Activated CD4-positive, CD25-positive, alpha-beta regulatory T cell treated with anti-CD3 and anti-CD28 coated beads, Interleukin-2, amount 50 U/mL, for 24 hours (primary cell): ENCODE measurements around the gene CARD18.

Source experiments
- ATAC-seq, 2 donors: fragments of 150-1000 bp; cut with Tn5 transposase; one replicate each; pipeline ENCODE4 v1.10.0; 2021; ENCODE audit warnings: mild to moderate bottlenecking in 1 of 2, moderate library complexity in 1 of 2

Gene CARD18

GRCh38 chr11:105139669-105140068 is at the start of gene CARD18:
TSS of gene CARD18 (minus strand) at chr11:105139769. CDS start at chr11:105139726, 43 bp downstream.
- no peak for ATAC-seq

GRCh38 chr11:105183987-105184386 is 44.4 kb upstream of the CARD18 start:
- ATAC-seq: no peak

GRCh38 chr11:105183426-105183825 is 43.9 kb upstream of the CARD18 start:
- ATAC-seq: no peak

- ATAC-seq: no peak
Observed at GRCh38 chr11:105181521-105181920, 42.0 kb upstream of the CARD18 start.

- no peak for ATAC-seq
Observed at GRCh38 chr11:105181100-105181499, 41.5 kb upstream of the CARD18 start.

GRCh38 chr11:105179542-105180278 is 40.1 kb upstream of the CARD18 start:
- no peak for ATAC-seq

- no peak for ATAC-seq
Observed at GRCh38 chr11:105177658-105178057, 38.1 kb upstream of the CARD18 start.

GRCh38 chr11:105168457-105168856 is 28.9 kb upstream of the CARD18 start:
- no peak for ATAC-seq

- ATAC-seq: no peak
Observed at GRCh38 chr11:105167244-105167643, 27.7 kb upstream of the CARD18 start.

- no peak for ATAC-seq
Observed at GRCh38 chr11:105164208-105164607, 24.6 kb upstream of the CARD18 start.

- ATAC-seq: peak in 1 of 2 donors; percentile 9
Observed at GRCh38 chr11:105162506-105162905, 22.9 kb upstream of the CARD18 start.

GRCh38 chr11:105158436-105158835 is 18.9 kb upstream of the CARD18 start:
- no peak for ATAC-seq

GRCh38 chr11:105156720-105157119 is 17.2 kb upstream of the CARD18 start:
- no peak for ATAC-seq

GRCh38 chr11:105156231-105156630 is 16.7 kb upstream of the CARD18 start:
- ATAC-seq: no peak

GRCh38 chr11:105155679-105156078 is 16.1 kb upstream of the CARD18 start:
- no peak for ATAC-seq

GRCh38 chr11:105153392-105153791 is 13.8 kb upstream of the CARD18 start:
- ATAC-seq: no peak

- ATAC-seq: no peak
Observed at GRCh38 chr11:105152560-105152959, 13.0 kb upstream of the CARD18 start.

- no peak for ATAC-seq
Observed at GRCh38 chr11:105152021-105152512, 12.5 kb upstream of the CARD18 start.

- no peak for ATAC-seq
Observed at GRCh38 chr11:105149477-105149876, 9.9 kb upstream of the CARD18 start.

GRCh38 chr11:105148241-105148640 is 8.7 kb upstream of the CARD18 start:
- no peak for ATAC-seq

GRCh38 chr11:105144887-105145286 is 5.3 kb upstream of the CARD18 start:
- ATAC-seq: no peak

- ATAC-seq: no peak
Observed at GRCh38 chr11:105142167-105142566, 2.6 kb upstream of the CARD18 start.

GRCh38 chr11:105137286-105137685 is 2.3 kb downstream of the CARD18 start:
- no peak for ATAC-seq

GRCh38 chr11:105135883-105136282 is 3.7 kb downstream of the CARD18 start:
- ATAC-seq: no peak
